Fibroblast of mammary gland (primary cell): ENCODE results near the gene BIRC7.

Experiments used
- DNase-seq: peaks from one replicate; pipeline ENCODE4 v3.0.0-alpha.2; 2010; ENCODE audit warnings: low read depth
- H3K4me3 ChIP-seq: 2 replicates; pipeline ENCODE4 v1.5.1; 2011; ENCODE audit warnings: low read depth, mild to moderate bottlenecking, low read length, moderate library complexity; ENCODE audit not compliant: control insufficient read depth
- CTCF ChIP-seq: conservative IDR thresholded peaks from 2 replicates; pipeline ENCODE4 v1.5.1; 2011; ENCODE audit warnings: low read depth, low read length, inconsistent platforms; ENCODE audit not compliant: control insufficient read depth, insufficient read depth

BIRC7 gene

DNA sequence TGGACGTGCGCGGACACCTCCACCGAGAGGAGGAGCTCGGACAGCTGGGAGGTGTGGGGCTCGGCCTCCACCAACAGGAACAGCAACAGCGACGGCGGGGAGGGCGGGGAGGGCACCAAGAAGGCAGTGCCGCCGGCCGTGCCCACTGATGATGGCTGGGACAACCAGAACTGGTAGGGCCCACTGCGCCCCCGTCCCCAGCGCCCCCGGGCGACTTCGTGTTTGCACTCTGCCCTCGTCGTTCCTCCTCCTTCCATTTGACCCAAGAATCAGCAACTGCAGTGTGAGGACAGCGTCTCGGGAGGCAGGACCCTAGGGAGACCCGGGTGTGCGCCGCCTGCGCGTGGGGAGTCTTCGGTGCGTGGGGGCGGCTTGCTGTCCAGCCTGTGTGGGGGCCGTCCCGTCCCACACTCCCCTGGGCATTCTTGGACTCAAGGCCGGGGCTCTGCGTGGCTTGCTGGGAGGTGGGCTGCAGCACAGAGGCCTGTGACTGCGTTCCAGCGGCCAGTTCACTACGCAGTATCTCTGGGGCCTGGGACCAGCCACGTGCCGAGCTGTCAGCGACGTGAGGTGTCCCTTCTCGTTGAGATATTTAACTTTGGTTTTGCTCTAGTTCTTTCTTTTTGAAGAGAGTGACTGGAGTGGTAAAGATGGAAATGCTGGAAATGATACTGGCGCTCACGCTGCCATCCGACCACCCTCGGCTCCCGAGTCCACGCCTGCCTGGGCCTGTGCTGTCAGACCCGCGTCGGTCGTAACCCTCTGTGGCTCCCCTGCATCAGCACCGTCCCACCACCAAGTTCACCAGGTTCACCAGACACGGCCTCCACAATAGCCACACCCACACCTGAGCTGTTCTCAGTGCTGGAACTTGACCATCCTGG, 52.2 kb downstream of the BIRC7 start:
- H3K4me3 ChIP-seq, result no peak overlapping the region
- no peak for TF ChIP-seq CTCF
- no peak for DNase-seq

DNA sequence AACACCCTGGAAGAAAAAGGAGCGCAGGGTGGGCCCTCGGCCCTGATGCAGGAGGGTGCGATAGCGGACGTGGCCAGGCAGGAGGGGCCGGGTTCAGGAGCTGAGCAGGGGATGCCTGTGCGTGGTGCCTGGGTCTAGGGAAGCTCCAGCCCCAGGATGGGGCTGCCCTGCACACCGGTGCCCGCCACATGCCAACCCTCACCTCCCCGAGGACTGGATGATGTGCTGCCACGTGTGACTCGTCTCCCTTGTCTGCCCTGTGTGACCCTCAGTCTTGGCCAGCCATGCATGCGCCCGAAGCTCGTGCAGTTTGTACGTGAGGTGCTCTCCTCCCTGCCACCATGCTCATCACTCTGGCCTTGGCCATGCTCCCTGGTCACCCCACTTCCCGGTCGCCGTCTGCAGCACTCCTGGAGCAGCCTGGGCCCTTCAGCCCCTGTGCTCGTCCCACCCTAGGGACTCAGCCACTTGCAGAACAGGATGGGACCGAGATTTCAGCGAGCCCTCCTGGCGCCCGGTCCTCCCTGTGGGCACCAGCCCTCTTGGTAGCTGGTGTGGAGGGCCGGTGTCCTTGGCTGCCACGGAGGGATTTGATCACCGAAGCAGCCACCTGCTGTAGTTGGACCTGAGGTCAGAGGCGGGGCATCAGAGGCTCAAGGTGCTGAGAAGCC, 53.0 kb downstream of the BIRC7 start:
- TF ChIP-seq CTCF, result no peak
- DNase-seq, result no peak
- H3K4me3 ChIP-seq, result no peak overlapping the region

DNA sequence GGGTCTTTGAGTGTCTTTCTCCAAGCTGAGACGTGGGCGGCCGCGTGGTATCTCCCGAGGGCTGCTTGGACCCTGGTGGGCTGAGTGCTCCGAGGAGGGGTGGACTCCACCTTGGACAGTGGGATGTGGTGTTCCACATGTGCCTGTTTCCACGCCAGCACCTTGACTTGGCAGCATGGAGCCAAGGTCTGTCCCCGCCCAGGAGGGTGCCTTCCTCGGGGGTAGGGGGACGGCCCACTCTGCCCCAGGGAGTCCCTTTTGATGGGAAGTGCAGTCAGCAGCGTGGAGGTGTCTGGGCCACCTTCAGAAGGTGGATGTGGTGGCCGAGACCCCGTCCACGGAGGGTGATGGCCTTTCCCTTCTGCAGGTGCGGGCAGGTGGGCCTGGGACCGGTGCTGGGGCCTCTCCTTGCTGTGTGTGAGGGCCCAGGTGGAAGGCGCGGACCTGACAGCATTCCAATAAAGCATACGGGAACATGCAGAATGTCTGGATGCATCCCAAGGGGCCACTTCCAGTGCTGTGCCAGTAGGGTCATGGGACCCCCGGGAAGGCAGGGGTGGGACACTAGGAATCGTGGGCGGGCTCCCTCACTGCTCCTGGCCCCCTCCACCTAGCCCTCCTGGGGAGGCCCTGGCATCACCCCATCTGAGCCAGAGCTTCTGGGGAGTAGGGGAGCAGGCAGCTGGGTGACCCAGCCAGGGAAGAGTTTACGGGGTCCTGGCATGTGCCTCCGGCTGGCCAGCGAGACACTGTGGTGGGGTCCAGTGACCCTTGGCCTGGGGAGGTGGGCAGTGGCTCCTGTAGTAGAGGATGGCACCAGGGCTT, 53.8 kb downstream of the BIRC7 start:
- no peak overlapping the region for H3K4me3 ChIP-seq
- no peak for TF ChIP-seq CTCF
- DNase-seq, result no peak
